GM12872 (cell line): ENCODE results near the gene TUT4.

ENCODE experiments used
- TF ChIP-seq, protein P1 (sequence below): IDR thresholded peaks from 3 replicates; pipeline ENCODE4 v1.5.1; 2011; ENCODE audit warnings: low read depth, mild to moderate bottlenecking, low read length, moderate library complexity; ENCODE audit not compliant: insufficient read depth

The TUT4 gene

DNA sequence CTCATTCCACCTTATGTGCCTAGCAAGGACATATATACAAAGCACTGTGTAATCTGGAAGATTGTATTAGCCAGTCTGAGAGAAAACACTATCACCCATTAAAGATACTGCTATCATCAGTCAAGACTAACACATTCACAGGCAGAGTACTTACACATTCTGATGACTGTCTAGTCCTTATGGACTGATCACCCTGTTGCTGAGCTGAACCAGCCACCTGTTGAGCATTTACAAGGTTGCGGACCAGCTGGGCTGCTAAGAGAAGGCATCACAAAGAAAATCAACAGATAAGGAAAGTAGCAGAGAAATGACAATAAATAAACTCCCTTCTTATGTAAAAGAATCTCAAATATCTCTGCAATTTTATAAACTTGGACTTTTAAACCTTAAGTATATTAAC is 117.7 kb downstream of the TUT4 start:
- TF ChIP-seq, protein P1, sequence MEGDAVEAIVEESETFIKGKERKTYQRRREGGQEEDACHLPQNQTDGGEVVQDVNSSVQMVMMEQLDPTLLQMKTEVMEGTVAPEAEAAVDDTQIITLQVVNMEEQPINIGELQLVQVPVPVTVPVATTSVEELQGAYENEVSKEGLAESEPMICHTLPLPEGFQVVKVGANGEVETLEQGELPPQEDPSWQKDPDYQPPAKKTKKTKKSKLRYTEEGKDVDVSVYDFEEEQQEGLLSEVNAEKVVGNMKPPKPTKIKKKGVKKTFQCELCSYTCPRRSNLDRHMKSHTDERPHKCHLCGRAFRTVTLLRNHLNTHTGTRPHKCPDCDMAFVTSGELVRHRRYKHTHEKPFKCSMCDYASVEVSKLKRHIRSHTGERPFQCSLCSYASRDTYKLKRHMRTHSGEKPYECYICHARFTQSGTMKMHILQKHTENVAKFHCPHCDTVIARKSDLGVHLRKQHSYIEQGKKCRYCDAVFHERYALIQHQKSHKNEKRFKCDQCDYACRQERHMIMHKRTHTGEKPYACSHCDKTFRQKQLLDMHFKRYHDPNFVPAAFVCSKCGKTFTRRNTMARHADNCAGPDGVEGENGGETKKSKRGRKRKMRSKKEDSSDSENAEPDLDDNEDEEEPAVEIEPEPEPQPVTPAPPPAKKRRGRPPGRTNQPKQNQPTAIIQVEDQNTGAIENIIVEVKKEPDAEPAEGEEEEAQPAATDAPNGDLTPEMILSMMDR, result no peak

DNA sequence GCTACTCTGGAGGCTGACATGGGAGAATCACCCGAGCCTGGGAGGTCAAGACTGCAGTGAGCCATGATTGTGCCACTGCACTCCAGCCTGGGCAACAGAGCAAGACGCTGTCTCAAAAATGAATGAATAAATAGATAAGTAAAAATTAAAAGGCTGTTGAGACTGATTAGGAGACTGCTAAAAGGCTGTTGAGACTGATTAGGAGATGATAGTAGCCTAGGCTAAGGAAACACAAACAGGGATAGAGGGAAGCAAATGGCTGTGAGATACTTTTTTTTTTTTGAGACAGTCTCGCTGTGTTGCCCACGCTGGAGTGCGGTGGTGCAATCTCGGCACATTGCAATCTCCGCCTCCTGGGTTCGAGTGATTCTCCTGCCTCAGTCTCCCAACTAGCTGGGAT is 120.1 kb downstream of the TUT4 start:
- TF ChIP-seq, protein P1, result no peak

DNA sequence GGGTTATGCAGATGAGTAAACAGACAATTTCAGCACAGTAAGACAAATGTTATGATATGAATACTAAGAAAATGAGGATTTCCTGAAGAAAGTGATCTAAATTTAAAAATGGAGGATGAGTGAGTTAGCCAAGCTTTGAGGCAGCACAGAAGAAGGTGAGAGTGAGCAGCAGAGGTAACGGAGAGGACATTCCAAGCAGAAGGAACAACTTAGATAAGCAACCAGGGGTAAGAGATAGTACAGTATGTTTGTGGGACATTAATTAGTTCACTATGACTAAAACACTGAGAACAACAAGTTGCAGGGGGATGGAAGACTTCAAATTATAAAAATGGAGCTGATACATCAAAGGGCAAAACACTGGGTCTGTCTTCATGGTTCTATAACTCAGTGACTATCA is 125.7 kb downstream of the TUT4 start:
- TF ChIP-seq, protein P1, result no peak

DNA sequence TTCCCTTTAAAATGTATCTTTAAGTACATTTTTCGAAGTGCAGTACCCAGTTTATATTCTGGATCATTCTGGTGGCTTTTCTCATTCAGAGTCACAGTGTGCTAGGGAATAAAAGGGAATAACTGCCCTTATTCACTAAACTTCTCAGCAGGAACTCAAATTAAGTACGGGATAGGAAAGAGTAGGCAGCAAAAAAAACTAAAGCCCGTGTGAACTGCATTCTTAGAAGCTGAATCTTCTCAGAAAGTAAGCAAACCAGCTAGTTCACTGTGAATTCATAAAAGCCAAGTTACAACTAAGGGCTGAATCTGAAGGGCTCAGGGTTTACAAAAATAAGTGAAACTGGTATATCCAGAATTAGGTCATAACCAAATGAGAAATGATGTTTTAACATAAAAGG is 126.5 kb downstream of the TUT4 start:
- TF ChIP-seq, protein P1, result no peak

DNA sequence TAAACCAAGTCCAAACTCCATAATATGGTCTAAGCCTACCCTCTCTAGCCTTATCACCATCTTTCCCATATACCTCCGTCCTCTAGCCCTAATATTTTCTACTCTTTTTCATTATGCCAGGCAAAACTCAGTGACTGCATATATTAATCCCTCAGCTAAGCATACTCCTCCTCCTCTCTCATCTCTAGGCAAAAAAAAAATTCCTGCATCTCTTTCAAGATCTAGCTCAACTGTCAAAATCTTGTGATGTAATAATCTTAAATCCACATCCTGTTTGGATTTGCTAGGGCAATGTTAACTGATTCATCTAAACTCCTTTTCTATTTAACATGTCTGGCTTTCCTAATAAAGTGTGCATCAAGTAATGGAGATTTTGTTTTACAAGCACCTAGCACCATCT is 128.1 kb downstream of the TUT4 start:
- TF ChIP-seq, protein P1, result no peak

DNA sequence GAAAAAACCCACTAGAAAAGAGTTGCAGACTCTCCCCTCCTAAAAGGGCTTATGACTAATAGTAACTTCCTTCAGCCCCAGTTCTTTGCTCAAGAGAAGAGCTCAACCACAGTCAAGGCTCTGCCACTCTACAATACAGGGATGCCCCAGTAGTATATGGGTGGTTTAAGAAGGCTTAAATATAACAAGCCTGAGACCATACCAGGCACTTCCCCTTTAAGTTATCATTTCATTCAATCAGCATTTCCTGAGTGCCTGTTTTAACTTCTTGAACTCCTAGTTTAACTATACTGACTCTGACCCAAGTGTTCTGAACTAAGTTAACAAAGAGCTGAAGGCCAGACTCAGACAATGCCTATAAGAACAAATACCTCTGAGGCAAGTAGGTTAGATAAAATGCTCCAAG is 128.7 kb downstream of the TUT4 start:
- TF ChIP-seq, protein P1, result no peak

DNA sequence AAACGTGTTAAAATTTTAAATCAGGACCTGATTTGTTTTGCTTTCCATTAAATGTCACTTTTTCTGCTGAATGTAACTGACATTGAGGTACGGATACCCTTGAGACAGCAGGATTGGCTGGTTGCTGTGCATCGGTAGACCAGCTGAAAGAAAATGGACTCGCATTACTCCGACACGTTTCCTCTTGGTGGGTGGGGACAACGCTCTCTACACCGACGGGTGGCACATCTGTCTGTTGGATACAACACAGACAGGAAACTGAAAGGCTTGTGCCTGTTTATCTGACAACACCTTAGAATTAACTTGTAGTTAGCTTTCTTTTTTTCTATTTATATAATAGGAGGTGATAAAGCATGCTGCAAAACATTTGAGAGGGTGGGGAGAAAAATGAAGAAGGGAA is 129.1 kb downstream of the TUT4 start:
- TF ChIP-seq, protein P1, result no peak

DNA sequence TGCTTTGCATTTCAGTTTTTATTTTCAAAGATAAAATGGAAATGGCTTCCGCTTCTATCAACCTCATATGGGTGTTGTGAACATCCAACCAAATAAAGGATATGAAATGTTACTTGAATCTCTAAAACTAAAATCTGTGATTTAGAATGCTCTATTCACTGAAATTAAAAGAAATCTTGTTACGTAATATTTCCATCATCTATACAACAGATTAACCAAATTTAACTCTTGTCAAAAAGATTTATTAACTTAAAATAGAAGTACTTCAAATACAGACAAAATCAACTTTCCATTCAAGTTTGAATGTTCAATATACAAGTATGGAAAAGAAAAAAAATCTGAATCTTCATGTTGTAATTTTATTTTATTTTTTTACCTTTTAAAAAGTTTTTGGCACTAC is 129.8 kb downstream of the TUT4 start:
- TF ChIP-seq, protein P1, result no peak
